ENCODE results near the gene SPART. TPM values are rescaled to one million over a fixed set of nuclear protein-coding genes. Genes with fewer than 3 reads are reported as not detected.

SPART gene
- total and polyA plus RNA-seq, 4 experiments from 2014 or later: 44.7 to 67.0 (median 56.4) TPM

- Histone ChIP-seq H3K27me3 (ENCODE audit: insufficient read depth, low read length) (no peaks in the 10 kb centered on the region), H3K4me3 (ENCODE audit: low read length in 2 of 2) (no peak overlapping the region), H3K4me1 (ENCODE audit: insufficient read depth, low read length) (no peaks in the 10 kb centered on the region), H3K27ac (ENCODE audit: low read depth, low read length) (no peak overlapping the region), H3K9me3 (ENCODE audit: control insufficient read depth in 1 of 2, low read length in 2 of 2) (no peaks in the 10 kb centered on the region), H3K36me3 (ENCODE audit: insufficient read depth, low read length) (no peaks in the 10 kb centered on the region)
- ChIA-PET CTCF (ENCODE audit: partially characterized antibody) (interaction anchor here (1.7 kb wide), 1 partner anchor 7 kb away, joined by 4 read pairs; no protein-coding TSS in a partner anchor), POLR2A (ENCODE audit: partially characterized antibody) (no interaction called here)
- H3K36me3 Mint-ChIP-seq: no peaks in the 10 kb centered on the region
- intact Hi-C loops (cut with micrococcal nuclease): no loop called here
- H3K27me3 Mint-ChIP-seq: peaks cover 0 to 2% of the 10 kb centered on the region in 2 donors
- no peaks in the 10 kb centered on the region for H3K4me1 Mint-ChIP-seq
- DNase-seq: no peak
- H3K4me3 Mint-ChIP-seq: no peak overlapping the region
- H3K9me3 Mint-ChIP-seq: peaks cover 0 to 2% (median 0%) of the 10 kb centered on the region in 8 donors
- H3K27ac Mint-ChIP-seq: no peak overlapping the region
These were observed 70.8 kb downstream of the SPART start for GRCh38 chr13:36275190-36276002.

DNA sequence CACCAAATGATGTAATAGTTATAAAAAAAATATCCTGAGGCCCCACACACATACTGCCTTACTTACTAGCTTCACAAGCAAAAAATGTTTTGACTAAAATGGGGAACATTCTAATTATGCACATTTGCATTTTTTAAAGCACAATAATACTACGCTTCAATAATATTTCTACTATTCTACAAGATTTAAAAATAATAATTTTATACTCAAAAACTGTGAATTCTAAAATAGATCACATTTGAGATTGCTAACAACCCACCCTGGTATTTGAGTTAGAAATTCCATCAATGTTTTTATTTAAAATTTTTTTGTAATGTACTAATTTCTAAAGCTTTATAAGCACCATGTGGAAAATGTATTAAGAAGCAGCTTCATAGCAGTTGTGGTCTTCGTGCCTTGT lies 72.8 kb downstream of the SPART start:
- no peaks in the 10 kb centered on the region for H3K4me1 Mint-ChIP-seq
- no peak overlapping the region for H3K27ac ChIP-seq (ENCODE audit: low read depth, low read length)
- DNase-seq: no peak
- H3K27ac Mint-ChIP-seq: peak overlapping the region in 1 of 7 donors; percentile 21
- peaks cover under 1 to 2% of the 10 kb centered on the region in 2 donors for H3K27me3 Mint-ChIP-seq
- ChIA-PET CTCF (ENCODE audit: partially characterized antibody) (interaction anchor here (1.2 to 2.0 kb wide), 3 partner anchors 9 to 41 kb away, joined by 3 to 11 read pairs (median 4); no protein-coding TSS in a partner anchor), POLR2A (ENCODE audit: partially characterized antibody) (no interaction called here)
- no peaks in the 10 kb centered on the region for H3K36me3 Mint-ChIP-seq
- H3K9me3 Mint-ChIP-seq: peaks cover 0 to 2% (median 0%) of the 10 kb centered on the region in 8 donors
- intact Hi-C loops (cut with micrococcal nuclease): no loop called here
- no peak overlapping the region for H3K4me3 Mint-ChIP-seq
- no peaks in the 10 kb centered on the region for H3K4me1 ChIP-seq (ENCODE audit: insufficient read depth, low read length)
- H3K36me3 ChIP-seq (ENCODE audit: insufficient read depth, low read length): no peaks in the 10 kb centered on the region
- H3K4me3 ChIP-seq (ENCODE audit: low read length in 2 of 2): no peak overlapping the region
- H3K9me3 ChIP-seq (ENCODE audit: control insufficient read depth in 1 of 2, low read length in 2 of 2): no peaks in the 10 kb centered on the region
- no peaks in the 10 kb centered on the region for H3K27me3 ChIP-seq (ENCODE audit: insufficient read depth, low read length)

DNA sequence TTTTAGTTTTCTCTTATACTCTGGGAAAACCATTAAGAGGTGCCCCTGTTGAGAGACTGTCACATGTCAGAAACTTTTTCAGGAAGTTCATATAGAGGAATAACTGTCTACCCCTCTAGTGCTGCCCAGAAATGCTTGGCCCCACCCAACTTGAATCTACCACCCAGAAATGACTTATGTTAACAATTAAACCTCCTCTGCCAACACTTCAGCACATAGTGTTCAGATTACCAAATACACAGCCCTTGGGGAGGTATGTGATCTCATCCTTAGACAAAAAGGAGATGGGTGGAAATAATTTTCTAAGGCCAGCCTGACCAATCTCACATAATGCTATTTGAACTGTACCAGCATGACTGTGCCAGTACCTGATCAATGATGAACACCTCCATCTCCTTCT lies 84.2 kb downstream of the SPART start:
- Histone ChIP-seq H3K4me1 (ENCODE audit: insufficient read depth, low read length) (no peaks in the 10 kb centered on the region), H3K27me3 (ENCODE audit: insufficient read depth, low read length) (no peaks in the 10 kb centered on the region), H3K4me3 (ENCODE audit: low read length in 2 of 2) (no peak overlapping the region), H3K9me3 (ENCODE audit: control insufficient read depth in 1 of 2, low read length in 2 of 2) (no peaks in the 10 kb centered on the region), H3K36me3 (ENCODE audit: insufficient read depth, low read length) (no peaks in the 10 kb centered on the region), H3K27ac (ENCODE audit: low read depth, low read length) (no peak overlapping the region)
- Mint-ChIP-seq H3K27ac (no peak overlapping the region), H3K27me3 (peaks cover 2 to 7% of the 10 kb centered on the region in 2 donors), H3K4me1 (no peaks in the 10 kb centered on the region), H3K9me3 (peaks cover 0 to 2% (median 0%) of the 10 kb centered on the region in 8 donors), H3K4me3 (no peak overlapping the region), H3K36me3 (no peaks in the 10 kb centered on the region)
- ChIA-PET POLR2A (ENCODE audit: partially characterized antibody) (no interaction called here), CTCF (ENCODE audit: partially characterized antibody) (interaction anchor here (1.0 kb wide), 1 partner anchor 16 kb away, joined by 4 read pairs; no protein-coding TSS in a partner anchor)
- intact Hi-C loops (cut with micrococcal nuclease): no loop called here
- DNase-seq: no peak

DNA sequence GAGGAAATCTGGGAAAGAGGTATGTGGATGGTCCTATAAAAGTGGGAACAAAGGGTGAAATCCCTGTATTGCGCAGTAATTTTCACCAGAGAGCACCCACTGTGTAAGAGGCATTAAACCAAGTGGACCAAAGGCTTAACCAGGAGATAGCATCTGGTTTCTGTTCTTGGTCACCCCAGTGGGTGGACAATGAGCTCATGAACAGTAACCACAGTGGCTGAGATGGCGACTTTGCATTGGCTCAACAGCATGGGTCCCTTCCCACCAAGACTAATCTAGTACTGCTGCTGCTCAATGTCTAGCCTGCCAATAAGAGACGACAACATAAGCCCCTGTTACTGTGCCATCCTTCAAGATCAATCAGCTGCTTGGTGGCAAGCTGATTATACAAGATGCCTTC lies 85.2 kb downstream of the SPART start:
- peaks cover 0 to 6% of the 10 kb centered on the region in 2 donors for H3K27me3 Mint-ChIP-seq
- no peaks in the 10 kb centered on the region for H3K36me3 ChIP-seq (ENCODE audit: insufficient read depth, low read length)
- no peaks in the 10 kb centered on the region for H3K9me3 ChIP-seq (ENCODE audit: control insufficient read depth in 1 of 2, low read length in 2 of 2)
- H3K4me3 Mint-ChIP-seq: no peak overlapping the region
- no peak overlapping the region for H3K4me3 ChIP-seq (ENCODE audit: low read length in 2 of 2)
- no peaks in the 10 kb centered on the region for H3K36me3 Mint-ChIP-seq
- no peaks in the 10 kb centered on the region for H3K27me3 ChIP-seq (ENCODE audit: insufficient read depth, low read length)
- H3K27ac ChIP-seq (ENCODE audit: low read depth, low read length): no peak overlapping the region
- CTCF ChIA-PET (ENCODE audit: partially characterized antibody): interaction anchor here (1.0 kb wide), 1 partner anchor 15 kb away, joined by 4 read pairs; no protein-coding TSS in a partner anchor
- DNase-seq: no peak
- H3K4me1 Mint-ChIP-seq: no peaks in the 10 kb centered on the region
- intact Hi-C loops (cut with micrococcal nuclease): no loop called here
- peaks cover 0 to 2% (median 0%) of the 10 kb centered on the region in 8 donors for H3K9me3 Mint-ChIP-seq
- H3K4me1 ChIP-seq (ENCODE audit: insufficient read depth, low read length): no peaks in the 10 kb centered on the region
- no peak overlapping the region for H3K27ac Mint-ChIP-seq
- POLR2A ChIA-PET (ENCODE audit: partially characterized antibody): no interaction called here

GRCh38 chr13:36259361-36260137 lies 86.6 kb downstream of the SPART start:
- Mint-ChIP-seq H3K9me3 (peaks cover 0 to 2% (median 0%) of the 10 kb centered on the region in 8 donors), H3K4me3 (no peak overlapping the region), H3K36me3 (no peaks in the 10 kb centered on the region), H3K4me1 (no peaks in the 10 kb centered on the region), H3K27me3 (peaks cover 0 to 6% of the 10 kb centered on the region in 2 donors), H3K27ac (no peak overlapping the region)
- POLR2A ChIA-PET (ENCODE audit: partially characterized antibody): no interaction called here
- CTCF ChIA-PET (ENCODE audit: partially characterized antibody): no interaction called here
- no peak overlapping the region for H3K27ac ChIP-seq (ENCODE audit: low read depth, low read length)
- no peak for DNase-seq
- no peaks in the 10 kb centered on the region for H3K36me3 ChIP-seq (ENCODE audit: insufficient read depth, low read length)
- H3K4me3 ChIP-seq (ENCODE audit: low read length in 2 of 2): no peak overlapping the region
- H3K4me1 ChIP-seq (ENCODE audit: insufficient read depth, low read length): no peaks in the 10 kb centered on the region
- no peaks in the 10 kb centered on the region for H3K9me3 ChIP-seq (ENCODE audit: control insufficient read depth in 1 of 2, low read length in 2 of 2)
- intact Hi-C loops (cut with micrococcal nuclease): no loop called here
- H3K27me3 ChIP-seq (ENCODE audit: insufficient read depth, low read length): no peaks in the 10 kb centered on the region

- H3K27ac ChIP-seq (ENCODE audit: low read depth, low read length): no peak overlapping the region
- H3K36me3 ChIP-seq (ENCODE audit: insufficient read depth, low read length): no peaks in the 10 kb centered on the region
- no peaks in the 10 kb centered on the region for H3K27me3 ChIP-seq (ENCODE audit: insufficient read depth, low read length)
- H3K9me3 Mint-ChIP-seq: peaks cover 0 to 2% (median 0%) of the 10 kb centered on the region in 8 donors
- peaks cover 0 to 6% of the 10 kb centered on the region in 2 donors for H3K27me3 Mint-ChIP-seq
- DNase-seq: no peak
- ChIA-PET POLR2A (ENCODE audit: partially characterized antibody) (no interaction called here), CTCF (ENCODE audit: partially characterized antibody) (no interaction called here)
- peak overlapping the region in 1 of 7 donors; percentile 30 for H3K27ac Mint-ChIP-seq
- no peaks in the 10 kb centered on the region for H3K36me3 Mint-ChIP-seq
- H3K9me3 ChIP-seq (ENCODE audit: control insufficient read depth in 1 of 2, low read length in 2 of 2): no peaks in the 10 kb centered on the region
- no peak overlapping the region for H3K4me3 Mint-ChIP-seq
- intact Hi-C loops (cut with micrococcal nuclease): no loop called here
- H3K4me3 ChIP-seq (ENCODE audit: low read length in 2 of 2): no peak overlapping the region
- H3K4me1 ChIP-seq (ENCODE audit: insufficient read depth, low read length): no peaks in the 10 kb centered on the region
- H3K4me1 Mint-ChIP-seq: no peaks in the 10 kb centered on the region
These were observed 87.4 kb downstream of the SPART start for GRCh38 chr13:36258831-36259230.
